NCI-H524 (cell line): Measurements from ENCODE around the gene MDFIC.
"Not testable (repeated sequence)": the region's sequence is repeated elsewhere in the genome, so short reads cannot be mapped to it uniquely, and the experiment has no call there.

Experiments
- DNase-seq, 2 experiments: peaks; one replicate each; lab custom pipeline; 2025; lab: John Stamatoyannopoulos, UW

MDFIC gene

GRCh38 chr7:114922026-114922651, at the start of gene MDFIC:
MDFIC (plus strand) TSS chr7:114922094; CDS start chr7:114923034, 940 bp downstream.
- DNase-seq = peak in 1 of 2 experiments; percentile 17

GRCh38 chr7:114874170-114874569, 47.7 kb upstream of the MDFIC start:
- no peak for DNase-seq

GRCh38 chr7:114875186-114875585, 46.7 kb upstream of the MDFIC start:
- no peak for DNase-seq

GRCh38 chr7:114879554-114879953, 42.3 kb upstream of the MDFIC start:
- no peak for DNase-seq

GRCh38 chr7:114885836-114886235, 36.1 kb upstream of the MDFIC start:
- no peak for DNase-seq

GRCh38 chr7:114886241-114886640, 35.7 kb upstream of the MDFIC start:
- DNase-seq = no peak

GRCh38 chr7:114889116-114889515, 32.8 kb upstream of the MDFIC start:
- not testable (repeated sequence) for DNase-seq

- DNase-seq = no peak
Measured at GRCh38 chr7:114889646-114890285, 32.1 kb upstream of the MDFIC start.

GRCh38 chr7:114890561-114890960, 31.3 kb upstream of the MDFIC start:
- DNase-seq = no peak

GRCh38 chr7:114900127-114900526, 21.8 kb upstream of the MDFIC start:
- no peak for DNase-seq

- DNase-seq = no peak
Measured at GRCh38 chr7:114901771-114902170, 20.1 kb upstream of the MDFIC start.

GRCh38 chr7:114903131-114903530, 18.8 kb upstream of the MDFIC start:
- no peak for DNase-seq

GRCh38 chr7:114910787-114911186, 11.1 kb upstream of the MDFIC start:
- DNase-seq = no peak

GRCh38 chr7:114911411-114911810, 10.5 kb upstream of the MDFIC start:
- DNase-seq = no peak

GRCh38 chr7:114916261-114916892, 5.5 kb upstream of the MDFIC start:
- no peak for DNase-seq

- DNase-seq = no peak
Measured at GRCh38 chr7:114917211-114917839, 4.6 kb upstream of the MDFIC start.

- DNase-seq = no peak
Measured at GRCh38 chr7:114919587-114919986, 2.3 kb upstream of the MDFIC start.

- no peak for DNase-seq
Measured at GRCh38 chr7:114921631-114922025, 266 bp upstream of the MDFIC start.

GRCh38 chr7:114922652-114923402, 933 bp downstream of the MDFIC start:
- DNase-seq = peak in 1 of 2 experiments; percentile 10

- DNase-seq = no peak
Measured at GRCh38 chr7:114923403-114923713, 1.5 kb downstream of the MDFIC start.

- DNase-seq = no peak
Measured at GRCh38 chr7:114924038-114924712, 2.3 kb downstream of the MDFIC start.

- no peak for DNase-seq
Measured at GRCh38 chr7:114925434-114925833, 3.5 kb downstream of the MDFIC start.
